NCI-H748 (cell line): ENCODE data around the gene TCP11L2.

Experiments used
- DNase-seq: peaks from one replicate; lab custom pipeline; 2025; ENCODE audit not compliant: unreplicated experiment; lab: John Stamatoyannopoulos, UW

Gene TCP11L2

GRCh38 chr12:106302401-106303201 is at the start of gene TCP11L2:
Gene TCP11L2 (plus strand): TSS chr12:106302733. CDS start chr12:106311076, 8,343 bp downstream.
- peak; percentile 83 for DNase-seq

- DNase-seq, result no peak
Measured at GRCh38 chr12:106254724-106255123, 47.8 kb upstream of the TCP11L2 start.

GRCh38 chr12:106255493-106255892 is 47.0 kb upstream of the TCP11L2 start:
- no peak for DNase-seq

GRCh38 chr12:106255952-106256351 is 46.6 kb upstream of the TCP11L2 start:
- DNase-seq, result no peak

- DNase-seq, result no peak
Measured at GRCh38 chr12:106256524-106256923, 46.0 kb upstream of the TCP11L2 start.

GRCh38 chr12:106258226-106258625 is 44.3 kb upstream of the TCP11L2 start:
- no peak for DNase-seq

GRCh38 chr12:106258935-106259334 is 43.6 kb upstream of the TCP11L2 start:
- DNase-seq, result no peak

- no peak for DNase-seq
Measured at GRCh38 chr12:106265116-106265515, 37.4 kb upstream of the TCP11L2 start.

GRCh38 chr12:106267535-106267934 is 35.0 kb upstream of the TCP11L2 start:
- no peak for DNase-seq

- no peak for DNase-seq
Measured at GRCh38 chr12:106269150-106269771, 33.3 kb upstream of the TCP11L2 start.

- no peak for DNase-seq
Measured at GRCh38 chr12:106271575-106272505, 30.7 kb upstream of the TCP11L2 start.

GRCh38 chr12:106273491-106273890 is 29.0 kb upstream of the TCP11L2 start:
- DNase-seq, result no peak

GRCh38 chr12:106274012-106274411 is 28.5 kb upstream of the TCP11L2 start:
- no peak for DNase-seq

- no peak for DNase-seq
Measured at GRCh38 chr12:106274575-106275121, 27.9 kb upstream of the TCP11L2 start.

- DNase-seq, result no peak
Measured at GRCh38 chr12:106275458-106275857, 27.1 kb upstream of the TCP11L2 start.

GRCh38 chr12:106276032-106276740 is 26.3 kb upstream of the TCP11L2 start:
- no peak for DNase-seq

- peak; percentile 3 for DNase-seq
Measured at GRCh38 chr12:106280106-106280505, 22.4 kb upstream of the TCP11L2 start.

- peak; percentile 45 for DNase-seq
Measured at GRCh38 chr12:106281056-106281782, 21.3 kb upstream of the TCP11L2 start.

GRCh38 chr12:106281804-106282203 is 20.7 kb upstream of the TCP11L2 start:
- DNase-seq, result no peak
